HG02973 (cell line): ENCODE measurements around the gene HOXD8.

Source experiments
- ATAC-seq: cut with Tn5 transposase; IDR thresholded peaks from one replicate; pipeline ENCODE4 v1.9.1; 2021; ENCODE audit warnings: moderate library complexity; ENCODE audit not compliant: unreplicated experiment

The HOXD8 gene

DNA sequence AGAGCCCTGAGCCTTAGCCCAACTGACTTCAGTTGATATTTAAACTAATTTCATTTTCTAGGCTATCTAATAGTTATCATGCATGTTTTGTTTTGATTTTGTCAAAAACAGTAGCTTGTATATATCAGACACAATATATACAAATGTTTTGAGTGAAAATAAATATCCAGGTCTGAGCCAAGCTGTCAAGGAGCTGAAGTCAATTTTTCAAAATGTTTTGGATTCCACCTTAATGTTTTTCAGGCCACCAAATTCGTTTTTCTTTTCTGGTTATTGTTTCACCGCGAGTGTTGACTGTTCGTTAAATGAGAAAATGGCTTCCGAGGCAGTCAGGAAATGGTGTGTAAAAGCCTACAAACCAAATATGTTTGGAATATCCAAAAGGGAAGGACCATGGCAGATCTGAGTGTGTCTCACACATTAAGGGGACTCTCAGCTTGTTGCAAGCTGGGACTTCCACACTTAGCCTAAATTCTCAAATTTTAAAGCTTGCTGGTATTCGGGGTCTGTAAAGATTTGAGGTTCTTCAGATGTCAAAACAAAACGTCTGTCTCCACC, 27.1 kb upstream of the HOXD8 start:
- no peak for ATAC-seq

DNA sequence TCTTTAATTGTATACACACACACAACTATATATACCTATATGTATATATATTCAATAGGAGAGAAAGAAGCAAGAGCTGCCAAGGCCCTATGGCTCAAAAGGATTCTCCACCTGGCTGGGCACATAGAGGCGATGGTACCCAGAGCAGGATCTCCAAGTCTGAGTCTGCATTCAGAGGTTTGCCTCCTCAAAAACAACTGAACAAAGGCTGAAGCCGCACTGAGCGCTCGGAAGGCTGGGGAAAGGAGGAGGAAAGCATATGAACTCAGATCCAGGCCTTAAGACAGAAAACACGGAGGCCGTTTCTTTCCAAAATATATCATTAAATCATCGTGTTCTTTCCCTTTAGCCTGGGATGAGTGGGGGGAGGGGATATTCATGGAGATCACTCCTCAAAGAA, 26.3 kb upstream of the HOXD8 start:
- ATAC-seq = no peak

DNA sequence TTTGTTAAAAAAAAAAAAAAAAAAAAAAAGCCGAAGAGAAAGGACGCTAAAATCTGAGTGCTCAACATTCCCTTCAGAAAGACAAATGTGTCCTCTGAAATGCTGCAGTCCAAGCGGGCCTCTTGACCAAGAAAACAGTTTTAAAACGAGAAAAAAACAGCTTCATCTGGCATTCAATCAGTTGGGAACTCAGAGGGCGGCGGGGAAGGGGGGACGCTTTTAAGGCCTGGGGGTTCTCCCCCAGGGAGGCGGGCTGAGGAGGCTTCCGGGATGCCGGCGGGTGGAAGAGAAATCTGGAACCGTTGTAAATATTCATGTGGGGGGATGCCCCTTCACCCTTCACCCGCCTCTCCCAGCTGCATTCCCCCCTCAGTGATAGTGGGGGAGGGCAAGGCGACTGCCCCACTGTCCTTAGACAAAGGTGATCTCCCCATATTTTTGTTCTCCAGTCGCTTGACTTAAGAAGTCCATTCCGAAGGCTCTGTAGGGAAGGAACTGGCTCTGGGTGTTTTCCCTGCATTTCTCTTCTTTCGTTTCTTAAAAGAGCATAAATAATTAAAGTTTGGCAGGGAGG, 25.7 kb upstream of the HOXD8 start:
- no peak for ATAC-seq

DNA sequence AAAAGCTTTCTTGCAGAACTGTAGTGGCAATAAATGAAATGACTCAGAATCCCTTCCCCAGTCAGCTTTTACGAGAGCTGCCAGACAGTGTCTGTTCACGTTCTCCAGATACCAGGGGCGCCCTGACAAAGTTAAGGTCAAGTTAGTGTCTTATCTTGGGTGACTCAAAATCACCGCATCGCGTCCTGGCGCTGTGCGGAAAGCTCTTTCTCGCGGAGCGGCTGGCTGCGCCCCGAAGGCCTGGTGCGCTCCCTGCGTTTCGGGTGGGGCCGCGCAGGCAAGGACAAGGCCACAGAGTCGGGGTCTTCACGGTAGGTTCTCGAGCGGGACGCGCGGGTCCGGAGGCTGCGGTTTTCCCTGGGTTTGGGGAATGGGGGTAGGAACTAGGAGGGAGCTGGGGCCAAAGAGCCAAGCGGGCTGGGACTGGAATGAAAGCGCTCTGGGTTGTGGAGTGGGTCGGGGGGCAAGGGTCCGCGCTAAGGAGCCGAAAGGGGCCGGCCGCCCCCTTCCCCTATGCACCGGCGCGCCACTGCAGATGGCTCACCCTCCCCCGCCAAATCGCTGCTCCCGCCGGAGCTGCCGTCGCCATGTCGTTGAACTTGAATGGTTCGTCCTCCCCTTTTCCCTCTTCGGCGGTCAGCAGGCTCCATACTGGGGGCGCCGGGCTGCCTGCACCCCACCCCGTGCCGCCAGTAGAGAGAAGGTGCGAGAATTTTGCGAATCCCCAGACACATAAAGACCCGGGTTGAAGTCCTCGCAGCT, 25.0 kb upstream of the HOXD8 start:
- no peak for ATAC-seq

DNA sequence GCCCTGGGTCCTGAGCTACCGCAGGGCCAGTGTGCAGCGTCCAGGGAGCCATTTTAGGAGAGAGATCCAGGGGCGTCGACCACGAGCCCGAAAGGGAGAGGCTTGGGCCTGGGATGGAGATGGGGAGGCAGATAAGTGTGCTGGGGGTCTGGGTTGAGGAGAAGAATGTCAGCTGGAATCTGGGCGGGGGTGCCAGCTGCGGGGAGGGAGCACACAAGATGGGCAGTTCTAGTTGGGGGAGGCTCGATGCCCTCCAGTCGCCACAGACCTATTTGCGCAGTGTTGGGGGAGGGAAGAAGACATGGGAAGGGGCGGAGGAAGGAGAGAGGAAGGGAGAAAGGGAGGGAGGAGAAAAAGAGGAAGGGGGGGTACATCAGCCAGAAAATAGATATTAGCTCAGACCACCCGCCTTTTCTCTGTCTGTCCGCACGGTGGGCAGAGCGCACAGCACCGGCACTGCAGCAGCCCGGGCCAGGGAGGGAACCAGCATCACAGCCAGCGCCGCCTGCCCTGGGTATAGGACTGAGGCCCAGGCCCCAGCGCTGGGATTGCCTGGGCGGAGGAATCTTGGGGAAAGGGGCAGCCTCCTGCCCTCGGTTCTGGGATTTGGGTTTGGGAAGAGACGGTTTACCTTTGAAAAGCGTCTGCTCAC, 24.3 kb upstream of the HOXD8 start:
- ATAC-seq = no peak

DNA sequence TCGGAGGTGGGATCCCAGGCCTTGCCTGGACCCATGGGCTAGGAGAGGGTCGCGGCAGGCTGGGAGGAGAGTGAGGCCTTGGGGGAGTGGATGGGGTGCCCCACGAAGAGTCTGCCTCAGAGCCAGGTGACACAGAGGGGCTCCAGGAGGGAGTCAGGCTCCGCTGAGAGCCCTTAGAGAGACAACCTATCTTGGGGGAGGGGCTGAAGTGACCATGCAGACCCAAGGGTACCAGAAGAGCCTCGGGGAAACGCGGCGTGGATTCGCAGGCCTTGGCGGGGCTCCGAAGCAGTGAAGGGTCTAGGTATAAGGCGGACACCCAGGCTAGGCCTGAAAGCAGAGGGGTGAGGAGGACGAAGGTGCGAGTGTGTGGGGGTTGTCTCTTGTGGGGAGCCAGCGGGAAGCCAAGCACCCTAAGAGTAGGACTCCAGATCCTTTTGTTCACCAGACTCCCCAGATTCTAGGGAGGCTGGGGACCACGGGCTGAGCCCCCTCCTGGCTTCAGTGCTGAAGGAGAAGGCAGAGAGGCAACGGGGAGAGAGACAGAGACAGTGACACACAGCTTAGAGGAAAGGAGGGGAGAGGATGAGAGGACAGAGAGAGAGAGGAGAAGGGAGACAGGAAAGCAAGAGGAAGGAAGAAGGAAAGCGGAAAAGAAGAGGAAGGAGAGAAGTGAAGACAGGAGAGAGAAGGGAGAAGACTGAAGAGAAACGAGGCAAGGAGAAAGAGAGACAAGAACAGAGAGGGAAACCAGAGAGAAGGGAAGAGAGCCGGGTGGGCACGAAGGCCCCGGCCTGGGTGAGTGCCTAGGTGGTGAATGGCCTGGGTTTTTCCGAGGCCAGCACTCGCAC, 23.6 kb upstream of the HOXD8 start:
- ATAC-seq = no peak

DNA sequence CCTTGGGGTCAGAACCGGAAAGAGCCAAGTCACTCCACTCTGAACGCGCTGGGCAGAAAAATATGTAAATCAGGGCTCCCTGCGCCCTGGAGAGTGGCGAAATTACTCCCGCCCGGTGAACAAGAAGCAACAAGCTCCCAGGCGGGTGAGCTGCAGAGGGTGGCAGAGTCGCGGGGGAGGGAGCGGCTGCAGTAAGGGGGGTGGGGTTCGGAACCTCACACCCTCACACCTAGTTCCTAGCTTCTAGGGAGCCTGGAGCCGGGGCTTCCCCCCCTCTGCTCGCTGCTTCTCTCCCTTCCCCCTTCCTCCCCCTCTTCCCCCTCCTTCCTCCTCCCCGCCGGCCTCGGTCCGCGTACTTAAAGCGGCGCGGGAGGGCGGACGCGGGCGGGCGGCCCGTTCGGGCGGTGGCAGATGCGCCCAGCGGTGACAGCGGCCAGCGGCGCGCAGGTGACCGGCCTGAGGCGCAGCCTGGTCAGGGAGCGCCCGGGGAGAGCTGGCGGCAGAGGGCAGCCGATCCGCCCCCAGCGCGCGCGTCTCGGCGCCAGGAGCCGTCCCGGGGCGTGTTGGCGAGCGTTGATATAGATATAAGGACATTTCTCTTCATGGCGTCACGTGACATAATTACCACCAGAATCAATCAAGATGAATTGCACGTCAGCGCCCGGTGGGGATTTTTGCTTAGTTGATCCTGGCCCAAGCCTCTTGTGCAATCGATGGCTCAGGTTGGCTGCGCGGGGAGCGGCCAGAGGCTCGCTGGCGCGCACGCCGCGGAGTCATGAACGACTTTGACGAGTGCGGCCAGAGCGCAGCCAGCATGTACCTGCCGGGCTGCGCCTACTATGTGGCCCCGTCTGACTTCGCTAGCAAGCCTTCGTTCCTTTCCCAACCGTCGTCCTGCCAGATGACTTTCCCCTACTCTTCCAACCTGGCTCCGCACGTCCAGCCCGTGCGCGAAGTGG, 22.6 kb upstream of the HOXD8 start, which contains the start of gene HOXD11:
Gene HOXD11 (plus strand): TSS at position 700 of the 959 bp plus-strand sequence. CDS start 76 bp downstream, at position 776.
- ATAC-seq = no peak

DNA sequence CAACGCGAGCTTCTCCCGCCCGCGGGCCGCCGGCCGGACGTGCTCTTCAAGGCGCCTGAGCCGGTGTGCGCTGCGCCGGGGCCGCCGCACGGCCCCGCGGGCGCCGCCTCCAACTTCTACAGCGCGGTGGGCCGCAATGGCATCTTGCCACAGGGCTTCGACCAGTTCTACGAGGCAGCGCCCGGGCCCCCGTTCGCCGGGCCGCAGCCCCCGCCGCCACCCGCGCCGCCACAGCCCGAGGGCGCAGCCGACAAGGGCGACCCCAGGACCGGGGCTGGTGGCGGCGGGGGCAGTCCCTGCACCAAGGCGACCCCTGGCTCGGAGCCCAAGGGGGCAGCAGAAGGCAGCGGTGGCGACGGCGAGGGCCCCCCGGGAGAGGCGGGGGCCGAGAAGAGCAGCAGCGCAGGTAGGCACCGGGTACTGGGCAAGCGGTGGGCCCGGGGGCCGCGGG, 21.7 kb upstream of the HOXD8 start:
- ATAC-seq = no peak

DNA sequence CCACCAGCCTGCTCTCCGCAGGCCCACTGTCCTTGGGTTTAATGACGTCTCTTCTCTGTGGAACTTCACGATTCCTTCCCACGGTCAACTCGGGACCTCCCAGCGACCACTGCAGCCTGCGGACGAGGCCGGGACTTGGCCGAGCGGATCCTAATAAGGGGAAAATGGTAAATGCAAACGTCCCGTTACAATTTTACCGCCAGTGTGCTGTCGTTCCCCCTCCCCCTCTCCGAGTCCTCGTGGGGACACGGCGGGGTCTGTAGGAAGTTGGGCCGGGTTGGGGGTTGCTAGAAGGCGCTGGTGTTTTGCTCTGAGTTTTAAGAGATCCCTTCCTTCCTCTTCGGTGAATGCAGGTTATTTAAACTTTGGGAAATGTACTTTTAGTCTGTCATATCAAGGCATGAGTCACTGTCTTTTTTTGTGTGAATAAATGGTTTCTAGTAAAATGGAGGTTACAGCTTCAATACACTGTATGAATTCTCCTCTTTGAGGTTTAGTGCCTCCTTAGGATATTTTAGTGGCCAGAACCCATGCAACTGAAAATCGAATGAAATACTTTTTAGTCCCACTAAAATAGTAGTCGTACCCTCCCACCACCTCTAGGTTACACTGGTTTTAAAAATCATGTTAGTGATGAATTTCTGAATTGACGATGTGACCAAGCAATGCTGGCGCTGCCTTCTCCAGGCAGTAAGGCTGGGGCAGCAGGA, 20.2 kb upstream of the HOXD8 start:
- no peak for ATAC-seq

DNA sequence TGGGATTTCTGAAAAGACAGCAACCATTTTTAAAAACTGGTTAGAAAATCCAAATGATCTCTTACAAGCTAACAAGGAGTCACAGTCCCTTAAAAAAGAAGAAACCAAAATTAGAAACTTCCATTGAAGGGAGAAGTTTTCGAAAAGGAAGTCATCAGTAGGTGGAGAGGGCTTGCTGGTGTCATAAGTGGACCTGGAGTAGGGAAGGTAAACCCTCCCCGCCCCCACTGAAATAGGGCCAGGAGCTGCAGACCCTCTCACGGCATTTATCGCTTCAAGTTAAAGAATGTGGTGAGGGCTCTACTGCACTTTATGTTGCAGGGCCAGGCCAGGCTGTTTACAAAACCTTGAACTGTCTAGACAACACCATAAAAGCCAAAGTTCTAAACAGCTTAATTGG, 19.6 kb upstream of the HOXD8 start:
- ATAC-seq = no peak

DNA sequence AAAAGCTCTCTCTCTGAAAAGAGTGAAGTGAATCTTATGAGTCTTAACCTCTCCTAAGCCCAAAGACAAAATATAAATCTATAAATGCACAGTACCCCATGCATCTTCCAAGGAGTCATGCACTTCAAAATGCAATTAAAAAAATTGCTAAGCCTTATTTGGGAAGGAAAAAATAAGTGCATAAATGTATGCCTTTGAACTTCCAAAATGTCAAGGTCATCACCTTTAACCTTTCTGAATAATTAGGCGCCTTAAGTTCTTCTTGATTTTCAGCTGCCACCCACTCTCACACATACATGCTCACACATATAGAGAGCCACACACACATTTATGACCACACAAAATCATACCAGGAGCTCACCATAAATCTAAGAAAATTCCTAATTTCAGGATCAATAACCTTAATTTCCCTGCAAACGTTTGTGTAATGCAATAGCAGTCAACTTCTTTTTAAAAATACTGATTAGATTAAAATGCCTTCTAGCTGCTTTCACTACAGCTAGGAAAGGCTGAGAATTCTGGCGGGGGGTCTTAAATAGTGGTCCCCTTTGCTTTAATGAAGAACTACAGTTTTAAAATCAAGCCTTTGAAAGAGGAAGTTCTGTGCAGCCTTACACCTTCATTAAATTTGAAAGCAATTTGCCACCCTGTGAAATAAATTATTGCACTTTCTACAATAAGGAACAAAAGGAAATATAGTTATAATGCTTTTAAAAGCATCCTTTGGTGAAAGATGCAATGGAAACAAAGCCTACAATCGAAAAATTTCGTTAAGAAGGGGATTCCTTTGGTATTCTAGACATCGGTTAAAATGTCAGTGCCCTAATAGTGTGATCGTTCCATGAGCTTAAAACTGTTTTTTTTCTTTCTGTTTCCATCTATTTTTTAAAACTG, 18.8 kb upstream of the HOXD8 start:
- ATAC-seq = no peak

DNA sequence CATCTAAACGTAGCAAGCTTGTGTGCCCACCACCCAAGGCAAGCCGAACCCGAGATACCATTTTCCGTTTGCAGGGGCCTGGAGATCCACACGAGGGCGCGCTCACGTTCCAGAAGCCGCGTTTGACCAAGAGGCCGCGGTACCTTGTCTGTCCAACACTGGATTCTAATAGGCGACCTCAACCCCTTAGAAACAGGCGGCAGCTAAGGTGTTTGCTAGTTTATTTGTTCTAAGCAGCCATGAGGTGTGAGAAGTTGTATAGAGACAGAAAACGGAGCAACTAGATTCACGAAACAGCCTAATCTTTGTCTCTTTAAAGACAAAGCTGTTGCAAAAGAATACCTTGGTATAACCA, 18.2 kb upstream of the HOXD8 start:
- ATAC-seq = no peak

DNA sequence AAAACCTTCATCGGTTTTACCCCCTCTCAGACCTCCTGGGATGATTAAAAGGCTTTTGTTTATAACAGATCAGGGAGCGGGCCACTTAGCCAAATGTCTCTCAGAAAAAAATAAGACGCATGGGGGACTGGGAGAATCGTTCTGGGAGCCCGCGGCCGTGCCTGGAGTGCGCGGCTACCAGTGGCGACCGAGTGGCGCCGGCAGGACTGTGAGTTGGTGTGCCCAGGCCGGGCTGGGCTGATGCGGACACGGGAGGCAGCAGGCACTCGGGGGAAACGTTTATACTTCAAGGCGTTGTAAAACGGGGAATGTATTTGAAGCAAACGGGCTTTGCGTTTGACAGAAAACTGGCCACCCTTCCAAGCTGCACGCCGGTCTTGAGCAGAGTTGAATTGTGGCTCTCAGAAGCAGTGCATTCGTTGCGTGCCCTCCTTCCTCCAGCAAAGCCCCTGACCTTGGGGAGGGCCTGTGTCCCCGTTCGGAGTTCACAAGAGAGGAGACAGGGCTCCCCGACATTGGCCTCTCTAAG, 17.6 kb upstream of the HOXD8 start:
- ATAC-seq = no peak

DNA sequence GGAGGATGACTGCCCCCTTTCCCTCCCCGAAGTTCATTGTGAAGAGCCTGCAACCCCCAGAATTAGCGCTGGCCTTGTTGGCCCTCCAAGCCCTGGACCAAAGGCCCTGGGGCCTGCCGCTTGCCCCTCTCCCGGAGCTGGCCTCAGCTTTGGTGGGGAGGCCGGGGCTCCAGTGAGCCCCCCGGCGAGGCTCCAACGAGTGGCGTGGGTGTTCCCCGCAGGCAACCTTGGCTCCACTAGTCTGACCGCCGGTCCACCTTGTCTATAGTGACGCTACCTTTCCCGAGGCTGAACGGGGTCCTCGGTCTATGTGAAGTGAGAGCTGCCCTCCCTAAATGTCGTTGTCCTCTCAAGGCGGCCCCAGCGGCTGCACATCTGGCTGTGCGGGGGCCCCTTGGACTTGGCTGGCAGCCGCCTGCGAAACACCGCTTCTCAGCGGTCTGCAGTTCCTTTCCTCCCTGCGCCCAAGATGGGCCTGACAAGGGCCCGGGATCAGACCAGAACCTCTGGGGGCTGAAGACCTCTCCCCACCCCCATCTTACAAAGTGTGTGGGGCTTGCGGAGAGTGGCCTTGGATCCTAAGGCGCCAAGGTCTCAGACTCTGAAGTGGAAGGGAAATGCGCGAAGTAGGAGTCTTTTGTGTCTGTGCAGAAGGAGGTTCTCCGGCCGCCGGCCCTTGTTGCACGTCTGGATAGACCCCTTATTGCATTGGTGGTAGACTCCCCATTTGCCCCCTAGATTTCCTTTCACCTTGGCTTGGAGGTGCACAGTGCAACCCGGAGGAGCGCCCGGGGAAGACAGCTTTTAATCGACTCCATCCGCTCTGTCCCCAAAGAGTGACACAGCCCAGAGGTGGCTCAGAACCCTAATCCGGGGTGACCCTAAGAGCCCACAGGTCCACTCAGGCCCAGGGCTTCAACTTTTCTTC, 16.9 kb upstream of the HOXD8 start:
- ATAC-seq = no peak

DNA sequence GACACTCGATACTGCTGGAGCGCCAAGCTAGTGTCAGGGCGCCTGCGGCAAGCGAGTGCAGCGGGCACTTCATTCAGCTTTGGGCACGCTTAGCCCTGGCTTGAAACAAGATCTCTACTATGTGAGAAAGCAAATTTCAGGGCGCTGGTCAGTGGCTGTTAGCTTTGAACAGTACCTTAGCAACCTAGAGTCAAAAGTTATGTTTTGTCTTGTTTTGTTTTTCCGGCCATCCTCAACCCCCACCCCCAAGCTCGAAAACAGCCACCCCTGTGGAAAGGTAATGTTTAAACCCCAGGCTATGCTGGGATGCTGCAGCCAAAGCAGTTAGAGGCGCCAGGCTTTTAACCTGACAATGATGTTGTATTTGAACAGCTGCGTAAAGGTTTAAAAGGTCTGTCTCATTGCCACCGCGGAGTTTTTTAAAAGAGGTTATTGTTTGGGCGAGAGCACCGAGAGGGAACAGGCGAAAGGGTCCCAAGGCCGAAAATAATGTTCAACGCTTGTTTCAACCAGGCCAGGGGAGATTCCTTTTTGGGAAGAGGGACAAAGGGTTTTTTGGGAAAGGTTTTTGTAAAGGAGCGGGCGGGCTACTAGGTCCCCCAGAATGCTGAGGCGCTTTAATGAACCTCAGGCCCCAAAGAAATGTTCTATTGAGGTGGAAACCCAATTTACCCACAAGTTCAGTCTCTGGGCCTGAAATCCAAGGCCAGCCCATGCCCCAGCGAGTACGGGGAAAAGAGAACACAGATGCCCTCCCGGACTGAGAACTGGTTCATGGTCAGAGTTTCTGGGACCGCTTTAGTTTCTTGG, 15.2 kb upstream of the HOXD8 start:
- ATAC-seq = no peak
